ENCODE results near the gene TOMM22.

Gene TOMM22

DNA sequence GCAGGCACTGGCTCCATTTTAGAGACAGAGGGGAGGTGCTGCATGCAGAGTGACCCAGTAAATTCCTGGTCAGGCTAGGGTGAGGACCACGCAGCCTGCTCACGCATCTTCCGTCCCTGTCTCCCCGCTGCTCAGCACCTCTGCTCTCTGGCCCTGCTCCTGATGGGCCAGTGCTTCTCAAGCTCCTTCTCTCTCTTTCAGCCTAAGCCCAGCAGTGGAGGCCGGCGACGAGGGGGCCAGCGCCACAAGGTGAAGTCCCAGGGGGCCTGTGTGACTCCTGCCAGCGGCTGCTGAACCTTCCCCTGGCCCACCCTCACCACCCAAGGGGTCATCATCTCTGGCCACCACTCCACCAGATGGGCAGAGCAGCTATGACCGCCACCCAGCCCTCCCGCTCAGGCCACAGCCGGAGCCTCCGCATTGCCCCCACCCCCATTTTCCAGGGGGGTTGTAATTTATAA, 48.7 kb downstream of the TOMM22 start:
- H3K4me3 ChIP-seq (ENCODE audit: low read depth, low read length) = no peak overlapping the region
- POLR2A ChIA-PET = no interaction called here
- peaks cover 17 to 96% of the 10 kb centered on the region in 2 experiments for H3K36me3 ChIP-seq (ENCODE audit: control insufficient read depth in 2 of 2, insufficient read depth in 1 of 2, low read length in 2 of 2)
- CTCF ChIA-PET = interaction anchor here (0.7 to 0.9 kb wide), 2 partner anchors 15 to 16 kb away, joined by 3 read pairs; no protein-coding TSS in a partner anchor
- H3K4me1 ChIP-seq (ENCODE audit: control insufficient read depth, insufficient read depth, low read length) = no peaks in the 10 kb centered on the region
- no peaks in the 10 kb centered on the region for H3K9me3 ChIP-seq (ENCODE audit: control insufficient read depth, insufficient read depth, low read depth, low read length)
- no peak overlapping the region for H3K27ac ChIP-seq (ENCODE audit: extremely low read depth, low read depth, low read length)
- TF ChIP-seq GLIS2 (tag by site-specific recombination; IDR thresholded peaks at IDR 0.05) (0 out of 2 replicates have a peak, but pooled peaks have one; percentile 25), ZNF626 (tag by site-specific recombination; IDR thresholded peaks at IDR 0.05) (no peak)
- TF ChIP-seq, protein P1, sequence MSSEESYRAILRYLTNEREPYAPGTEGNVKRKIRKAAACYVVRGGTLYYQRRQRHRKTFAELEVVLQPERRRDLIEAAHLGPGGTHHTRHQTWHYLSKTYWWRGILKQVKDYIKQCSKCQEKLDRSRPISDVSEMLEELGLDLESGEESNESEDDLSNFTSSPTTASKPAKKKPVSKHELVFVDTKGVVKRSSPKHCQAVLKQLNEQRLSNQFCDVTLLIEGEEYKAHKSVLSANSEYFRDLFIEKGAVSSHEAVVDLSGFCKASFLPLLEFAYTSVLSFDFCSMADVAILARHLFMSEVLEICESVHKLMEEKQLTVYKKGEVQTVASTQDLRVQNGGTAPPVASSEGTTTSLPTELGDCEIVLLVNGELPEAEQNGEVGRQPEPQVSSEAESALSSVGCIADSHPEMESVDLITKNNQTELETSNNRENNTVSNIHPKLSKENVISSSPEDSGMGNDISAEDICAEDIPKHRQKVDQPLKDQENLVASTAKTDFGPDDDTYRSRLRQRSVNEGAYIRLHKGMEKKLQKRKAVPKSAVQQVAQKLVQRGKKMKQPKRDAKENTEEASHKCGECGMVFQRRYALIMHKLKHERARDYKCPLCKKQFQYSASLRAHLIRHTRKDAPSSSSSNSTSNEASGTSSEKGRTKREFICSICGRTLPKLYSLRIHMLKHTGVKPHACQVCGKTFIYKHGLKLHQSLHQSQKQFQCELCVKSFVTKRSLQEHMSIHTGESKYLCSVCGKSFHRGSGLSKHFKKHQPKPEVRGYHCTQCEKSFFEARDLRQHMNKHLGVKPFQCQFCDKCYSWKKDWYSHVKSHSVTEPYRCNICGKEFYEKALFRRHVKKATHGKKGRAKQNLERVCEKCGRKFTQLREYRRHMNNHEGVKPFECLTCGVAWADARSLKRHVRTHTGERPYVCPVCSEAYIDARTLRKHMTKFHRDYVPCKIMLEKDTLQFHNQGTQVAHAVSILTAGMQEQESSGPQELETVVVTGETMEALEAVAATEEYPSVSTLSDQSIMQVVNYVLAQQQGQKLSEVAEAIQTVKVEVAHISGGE (tag by site-specific recombination; conservative IDR thresholded peaks at IDR 0.05; ENCODE audit: low read depth) = no peak

GRCh38 chr22:38731703-38732161, 50.0 kb downstream of the TOMM22 start:
- Histone ChIP-seq H3K9me3 (ENCODE audit: control insufficient read depth, insufficient read depth, low read depth, low read length) (no peaks in the 10 kb centered on the region), H3K4me1 (ENCODE audit: control insufficient read depth, insufficient read depth, low read length) (no peaks in the 10 kb centered on the region), H3K36me3 (ENCODE audit: control insufficient read depth in 2 of 2, insufficient read depth in 1 of 2, low read length in 2 of 2) (peaks cover 16 to 96% of the 10 kb centered on the region in 2 experiments), H3K27ac (ENCODE audit: extremely low read depth, low read depth, low read length) (peak overlapping the region; percentile 17; the same call in 1 of the 2 replicates), H3K4me3 (ENCODE audit: low read depth, low read length) (no peak overlapping the region)
- ChIA-PET CTCF (interaction anchor here (0.6 to 1.9 kb wide), 5 partner anchors 10 to 587 kb away, joined by 3 to 13 read pairs (median 3); partner anchors contain the start of gene RPL3), POLR2A (interaction anchor here (1.3 kb wide), 1 partner anchor 26 kb away, joined by 6 read pairs; the partner anchor contains the start of gene GTPBP1)
- no peak for TF ChIP-seq ZNF549 (tag by site-specific recombination; IDR thresholded peaks at IDR 0.05)
- TF ChIP-seq ZNF488 (tag by site-specific recombination; IDR thresholded peaks at IDR 0.05) = no peak
- no peak for TF ChIP-seq ZNF18 (tag by site-specific recombination; IDR thresholded peaks at IDR 0.05)
- no peak for TF ChIP-seq ZNF416 (tag by site-specific recombination; IDR thresholded peaks at IDR 0.05)
- no peak for TF ChIP-seq KLF17 (tag by site-specific recombination; IDR thresholded peaks at IDR 0.05)
- TF ChIP-seq ZFP37 (tag by site-specific recombination; IDR thresholded peaks at IDR 0.05) = no peak
- TF ChIP-seq KLF10 (tag by site-specific recombination; IDR thresholded peaks at IDR 0.05) = no peak
- no peak for TF ChIP-seq ZNF596 (tag by site-specific recombination; IDR thresholded peaks at IDR 0.05)
- TF ChIP-seq ZNF341 (tag by site-specific recombination; IDR thresholded peaks at IDR 0.05; ENCODE audit: low read depth) = no peak
- TF ChIP-seq ZNF513 (tag by site-specific recombination; IDR thresholded peaks at IDR 0.05) = no peak
- TF ChIP-seq ZNF157 (tag by site-specific recombination; IDR thresholded peaks at IDR 0.05) = no peak
- TF ChIP-seq YY2 (tag by site-specific recombination; IDR thresholded peaks at IDR 0.05) = no peak
- TF ChIP-seq ZNF169 (tag by site-specific recombination; IDR thresholded peaks at IDR 0.05) = no peak

All from HEK293 (cell line).